T-helper 2 cell treated with Interferon-gamma antibody and Interleukin-4, amounts not matched to agents 100 ng/mL and 5 ng/mL, for 36 hours (primary cell): ENCODE data around the gene RNASE8. TPM values are rescaled to one million over a fixed set of nuclear protein-coding genes. Genes with fewer than 3 reads are reported as not detected.

Experiments used
- intact Hi-C: fragments of 100-400 bp; cut with micrococcal nuclease; formaldehyde crosslinking; loops from one replicate; pipeline ENCODE4 v1.15.1; 2023
- total RNA-seq: library from RNA; stranded (reverse); gene quantifications from 2 replicates; pipeline ENCODE4 v1.2.3, GENCODE V29; 2022

The RNASE8 gene
- total RNA-seq, 1 donor from 2014 or later = not detected

DNA sequence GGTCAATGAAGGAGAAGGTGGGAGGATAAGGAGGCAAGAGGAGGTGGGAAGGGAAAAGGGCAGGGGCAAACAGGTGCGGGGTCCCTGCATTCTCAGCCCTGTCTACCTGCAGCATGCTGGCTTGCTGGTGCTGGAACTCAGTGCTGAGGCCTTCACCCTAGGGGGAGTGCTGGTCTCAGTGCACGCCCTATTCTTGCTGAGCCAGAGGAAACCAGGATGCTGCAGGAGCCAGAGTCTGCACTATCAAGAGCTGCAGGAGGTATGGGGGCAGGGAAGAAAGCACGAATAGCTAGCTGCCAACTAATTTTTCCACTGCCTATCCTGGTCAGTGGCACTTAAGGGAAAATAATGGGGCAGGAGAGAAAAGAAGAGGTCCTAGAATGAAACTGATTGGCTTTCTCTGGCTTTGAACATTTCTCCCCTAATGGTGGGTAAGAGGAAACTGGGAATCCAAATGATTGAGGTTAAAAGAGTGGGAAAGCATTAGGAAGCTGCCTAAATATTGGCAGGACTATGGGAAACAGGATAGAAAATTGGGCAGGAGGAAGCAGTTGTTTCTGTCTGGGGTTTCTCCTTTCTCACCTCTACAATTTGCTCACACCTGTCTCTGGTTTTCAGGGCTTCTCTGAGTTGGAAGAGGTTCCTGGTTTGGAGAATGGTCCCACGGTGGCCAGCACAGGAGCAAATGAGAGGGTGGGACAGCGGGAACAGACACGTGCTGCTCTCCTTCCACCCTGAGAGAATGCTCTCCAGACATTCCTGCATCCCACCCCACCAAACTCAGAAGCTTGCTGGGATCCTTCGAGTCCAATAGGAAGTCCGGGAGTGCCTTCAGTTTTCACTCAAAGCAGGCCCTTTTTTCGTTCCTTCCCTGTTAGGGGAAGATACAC, 45.1 kb downstream of the RNASE8 start:
- intact Hi-C loops = loop anchor here (5.0 to 10.0 kb wide), 4 partner anchors 280 to 760 kb away; partner anchors contain the start of genes APEX1, OSGEP, PARP2 and SUPT16H

DNA sequence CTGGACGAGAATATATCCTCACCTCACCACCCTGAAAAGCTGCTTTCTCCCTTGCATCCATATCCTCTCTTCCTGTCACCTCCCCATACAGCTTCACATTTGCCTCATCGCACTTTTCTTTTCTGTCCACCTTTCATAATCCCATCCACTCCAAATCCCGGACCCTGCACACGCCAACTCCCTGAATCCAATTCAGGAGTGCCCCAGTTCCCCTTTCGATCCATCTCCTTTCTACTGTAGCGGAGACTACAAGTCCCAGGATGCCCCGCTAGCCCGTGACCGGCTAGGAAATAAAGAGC, 45.7 kb downstream of the RNASE8 start:
- intact Hi-C loops = loop anchor here (5.0 to 10.0 kb wide), 4 partner anchors 279 to 761 kb away; partner anchors contain the start of genes APEX1, OSGEP, PARP2 and SUPT16H

- intact Hi-C loops = loop anchor here (1.0 to 10.0 kb wide), 10 partner anchors 12 to 762 kb away; partner anchors contain the start of genes APEX1, HNRNPC, OSGEP and PARP2
These were observed 46.3 kb downstream of the RNASE8 start for GRCh38 chr14:21103710-21104447.

DNA sequence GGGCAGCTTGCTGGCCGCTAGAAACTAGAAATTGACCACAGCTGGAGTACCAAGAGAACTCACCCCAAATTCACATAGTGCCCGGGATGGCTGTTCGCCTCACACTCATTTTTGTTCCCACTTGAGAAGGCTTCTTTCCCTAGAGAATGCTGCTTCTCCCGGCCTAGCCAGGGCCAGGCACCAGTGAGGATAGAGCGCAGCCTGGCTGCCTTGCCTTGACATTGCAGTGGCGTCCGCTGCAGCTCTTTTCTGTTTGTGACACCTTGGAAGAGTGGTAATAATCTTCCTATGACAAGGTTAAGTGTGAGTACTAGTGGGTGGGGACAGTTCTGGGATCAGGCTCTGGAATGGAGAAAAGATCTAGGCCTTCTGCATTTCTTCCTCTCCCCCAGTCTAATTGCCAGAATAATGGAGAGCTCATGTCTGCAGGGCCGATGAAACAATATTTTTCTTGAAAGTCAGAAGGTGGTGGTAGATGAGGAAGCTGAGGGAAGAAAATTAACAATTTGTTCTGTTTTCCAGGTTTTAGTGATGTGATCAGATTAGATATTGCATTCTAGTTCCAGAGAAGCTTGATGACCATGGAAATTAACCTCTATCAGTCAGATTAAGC, 46.9 kb downstream of the RNASE8 start:
- intact Hi-C loops = loop anchor here (1.0 to 10.0 kb wide), 10 partner anchors 12 to 762 kb away; partner anchors contain the start of genes APEX1, HNRNPC, OSGEP and PARP2

- intact Hi-C loops = loop anchor here (10.0 kb wide), 2 partner anchors 330 to 650 kb away; partner anchors contain the start of genes APEX1 and OSGEP
These were observed 47.5 kb downstream of the RNASE8 start for GRCh38 chr14:21105095-21105494.

DNA sequence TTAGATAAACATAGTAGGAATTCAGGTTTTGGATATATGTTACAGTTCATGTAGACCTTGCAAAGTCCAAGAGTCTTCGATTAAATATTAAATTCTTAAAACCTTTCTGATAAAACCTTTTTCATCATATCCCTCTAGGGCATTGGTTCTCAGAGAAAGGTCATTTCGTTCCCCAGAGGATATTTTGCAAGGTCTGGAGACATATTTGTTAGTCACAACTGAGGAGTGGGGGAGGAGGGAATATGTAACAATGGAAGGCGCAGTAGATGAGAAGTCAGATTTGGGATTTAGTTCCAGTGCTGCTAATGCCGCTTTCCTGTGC, 48.5 kb downstream of the RNASE8 start:
- intact Hi-C loops = loop anchor here (10.0 kb wide), 2 partner anchors 329 to 651 kb away; partner anchors contain the start of genes APEX1 and OSGEP

GRCh38 chr14:21106498-21107282, 49.1 kb downstream of the RNASE8 start:
- intact Hi-C loops = loop anchor here (10.0 kb wide), 2 partner anchors 328 to 652 kb away; partner anchors contain the start of genes APEX1 and OSGEP

- intact Hi-C loops = loop anchor here (10.0 kb wide), 2 partner anchors 327 to 653 kb away; partner anchors contain the start of genes APEX1 and OSGEP
These were observed 49.7 kb downstream of the RNASE8 start for GRCh38 chr14:21107283-21107800.

Other genes with a start within 250 kb of the RNASE8 start
- not detected in 2 replicates for gene RNASE3, start 166.4 kb upstream of the RNASE8 start, total RNA-seq
- gene RNASE2, start 102.3 kb upstream of the RNASE8 start, total RNA-seq = not detected in 2 replicates
- 92.9 and 102 TPM in 2 replicates for gene METTL17, start 67.8 kb upstream of the RNASE8 start, total RNA-seq
- 0.18 and 0.36 TPM in 2 replicates for gene SLC39A2, start 58.5 kb upstream of the RNASE8 start, total RNA-seq
- gene NDRG2, start 32.8 kb upstream of the RNASE8 start, total RNA-seq = 5.6 and 6.2 TPM in 2 replicates
- gene TPPP2, start 27.6 kb upstream of the RNASE8 start, total RNA-seq = not detected in 2 replicates
- gene RNASE13, start 23.0 kb upstream of the RNASE8 start, total RNA-seq = not detected in 2 replicates
- gene RNASE7, start 15.5 kb upstream of the RNASE8 start, total RNA-seq = not detected in 2 replicates
- not detected in 2 replicates for gene ARHGEF40, start 12.5 kb downstream of the RNASE8 start, total RNA-seq
- 5.5 and 7.3 TPM in 2 replicates for gene ZNF219, start 40.8 kb downstream of the RNASE8 start, total RNA-seq
- not detected in 2 replicates for gene TMEM253, start 43.2 kb downstream of the RNASE8 start, total RNA-seq
- not detected in 2 replicates for gene OR5AU1, start 98.2 kb downstream of the RNASE8 start, total RNA-seq
- gene HNRNPC, start 211.6 kb downstream of the RNASE8 start, total RNA-seq = 734 and 763 TPM in 2 replicates
- 0.16 TPM in 1 of 2 replicates, not detected in the other for gene RPGRIP1, start 222.3 kb downstream of the RNASE8 start, total RNA-seq